ENCODE data around the gene CD84. TPM values are rescaled to one million over a fixed set of nuclear protein-coding genes. Genes with fewer than 3 reads are reported as not detected.
"Not testable (repeated sequence)": the region's sequence is repeated elsewhere in the genome, so short reads cannot be mapped to it uniquely, and the experiment has no call there.

Gene CD84
- total RNA-seq, 1 experiment from 2014 or later: not detected

GRCh38 chr1:160517519-160517918 is 61.8 kb downstream of the CD84 start:
- not testable (repeated sequence) for DNase-seq (ENCODE audit: low read depth)

GRCh38 chr1:160515908-160516307 is 63.4 kb downstream of the CD84 start:
- DNase-seq (ENCODE audit: low read depth): not testable (repeated sequence)

DNA sequence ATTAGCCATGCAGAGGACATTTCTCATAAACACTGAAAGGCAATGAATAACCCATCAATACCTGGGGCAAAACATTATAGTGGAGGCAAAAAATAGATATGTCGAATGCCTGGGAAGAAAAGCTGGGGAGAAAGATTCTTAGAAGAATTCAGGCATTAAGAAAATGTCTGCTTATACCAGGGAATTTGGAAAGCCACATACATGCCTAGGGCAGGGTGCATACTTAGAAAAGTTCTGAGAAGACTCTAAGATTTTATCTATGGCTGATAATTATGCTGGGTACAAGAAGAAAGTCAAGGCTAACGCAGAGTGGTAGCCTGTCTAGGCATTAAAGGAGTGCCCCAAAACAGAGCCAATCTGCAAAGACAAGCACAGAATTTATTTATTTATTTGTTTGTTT is 74.6 kb downstream of the CD84 start:
- no peak for DNase-seq (ENCODE audit: low read depth)

DNA sequence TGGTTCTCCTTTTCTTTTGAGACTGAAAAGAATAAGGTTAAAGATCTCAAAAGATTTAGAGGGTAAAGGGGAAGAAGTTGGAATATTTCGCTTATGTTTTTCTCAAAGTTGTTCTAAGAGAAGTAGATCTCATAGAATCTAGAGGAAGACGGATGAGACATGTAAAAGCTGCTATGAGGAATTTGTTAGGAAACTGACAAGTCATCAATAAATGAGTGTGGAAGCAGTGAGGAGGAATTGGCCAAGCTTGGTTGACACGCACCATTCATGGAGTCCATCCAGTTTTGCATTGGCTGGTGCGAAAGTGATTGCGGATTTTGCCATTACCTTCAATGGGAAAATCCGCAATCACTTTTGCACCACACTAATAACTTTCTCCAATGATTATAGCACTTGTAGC is 76.2 kb downstream of the CD84 start:
- no peak for DNase-seq (ENCODE audit: low read depth)

DNA sequence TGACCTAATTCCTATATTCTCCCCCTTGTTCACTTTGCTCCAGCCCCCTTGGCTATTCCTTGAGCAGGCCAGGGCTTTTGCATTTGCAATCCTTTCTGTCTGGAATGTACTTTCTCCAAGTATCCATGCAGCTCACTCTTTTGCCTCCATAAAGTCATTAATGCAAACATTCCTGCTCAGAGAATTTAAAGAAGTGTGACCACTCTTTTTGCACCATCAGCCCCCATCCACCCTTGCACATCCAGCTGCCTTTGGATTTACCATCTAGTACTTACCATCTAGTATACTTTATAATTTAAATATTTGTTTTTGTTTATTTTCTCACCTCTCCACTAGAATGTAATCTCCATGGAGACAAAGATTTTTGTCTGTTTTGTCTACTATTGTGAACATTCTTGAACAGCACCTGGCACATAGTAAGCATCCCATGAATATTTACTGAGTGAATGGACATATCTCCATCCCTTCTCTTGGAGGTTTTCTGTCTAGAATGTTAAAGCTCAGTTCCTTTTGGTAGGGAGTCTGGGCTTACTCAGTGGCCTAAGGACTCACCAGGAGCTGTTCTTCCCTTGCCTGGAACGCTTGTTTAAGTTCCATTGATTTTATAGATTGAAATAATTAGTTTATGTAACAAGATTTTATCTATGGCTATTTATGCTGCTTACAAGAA is 78.8 kb downstream of the CD84 start:
- DNase-seq (ENCODE audit: low read depth): no peak

- no peak for DNase-seq (ENCODE audit: low read depth)
These were observed 79.7 kb downstream of the CD84 start for GRCh38 chr1:160499631-160500030.

DNA sequence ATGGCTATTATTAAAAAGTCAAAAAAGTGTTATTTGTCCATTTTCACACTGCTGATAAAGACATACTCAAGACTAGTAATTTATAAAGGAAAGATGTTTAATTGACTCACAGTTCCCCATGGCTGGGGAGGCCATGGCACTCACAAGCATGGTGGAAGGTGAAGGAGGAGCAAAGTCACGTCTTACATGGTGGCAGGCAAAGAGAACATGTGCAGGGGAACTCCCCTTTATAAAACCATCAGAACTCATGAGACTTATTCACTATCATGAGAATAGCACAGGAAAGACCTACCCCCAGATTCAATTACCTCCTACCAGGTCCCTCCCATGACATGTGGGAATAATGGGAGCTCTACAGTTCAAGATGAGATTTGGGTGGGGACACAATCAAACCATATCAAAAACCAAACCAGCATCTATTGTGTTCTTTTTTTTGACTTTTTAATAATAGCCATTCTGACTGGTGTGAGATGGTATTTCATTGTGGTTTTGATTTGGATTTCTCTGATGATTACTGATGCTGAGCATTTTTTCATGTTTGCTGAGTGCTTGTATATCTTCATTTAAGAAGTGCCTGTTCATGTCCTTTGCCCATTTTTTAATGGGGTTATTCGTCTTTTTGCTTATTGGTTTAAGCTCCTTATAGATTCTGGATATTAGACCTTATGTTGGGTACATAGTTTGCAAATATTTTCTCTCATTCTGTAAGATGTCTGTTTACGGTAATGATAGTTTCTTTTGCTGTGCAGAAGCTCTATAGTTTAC is 80.8 kb downstream of the CD84 start:
- not testable (repeated sequence) for DNase-seq (ENCODE audit: low read depth)

DNA sequence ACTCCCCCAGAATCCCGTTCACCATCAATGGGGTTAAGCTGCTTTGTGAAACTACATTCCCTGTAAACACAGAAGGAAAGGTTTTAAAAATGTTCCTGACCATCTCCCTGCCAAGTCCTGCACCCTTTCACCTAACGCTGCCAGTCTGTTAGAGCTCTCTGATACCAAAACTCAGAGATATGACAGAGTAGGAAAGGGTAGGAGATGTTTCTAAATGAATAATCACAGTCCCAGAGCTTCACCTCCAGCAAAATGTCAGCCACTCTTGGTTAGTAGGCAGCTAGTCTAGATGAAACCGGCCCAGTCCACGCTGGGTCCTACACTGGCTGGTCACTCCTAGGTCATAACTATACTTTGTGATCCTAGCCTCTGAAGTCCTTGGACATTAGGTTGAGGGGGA is 83.0 kb downstream of the CD84 start:
- DNase-seq (ENCODE audit: low read depth): no peak

DNA sequence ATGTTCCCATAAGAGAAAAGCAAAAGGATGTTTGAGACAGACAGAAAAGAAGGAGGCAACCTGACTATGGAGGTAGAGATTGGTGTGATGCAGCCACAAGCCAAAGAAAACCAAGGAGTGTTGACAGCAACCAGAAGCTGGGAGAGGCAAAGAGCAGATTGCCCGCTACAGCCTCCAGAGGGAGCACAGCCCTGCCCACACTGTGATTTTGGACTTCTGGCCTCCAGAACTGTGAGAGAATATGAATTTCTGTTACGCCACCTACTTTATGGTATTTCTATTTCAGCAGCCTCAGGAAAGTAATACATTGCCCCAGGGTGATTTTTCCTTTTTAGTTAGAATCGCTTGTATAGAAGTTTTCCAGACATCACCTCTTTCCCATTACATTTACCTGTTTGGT is 84.7 kb downstream of the CD84 start:
- no peak for DNase-seq (ENCODE audit: low read depth)

DNA sequence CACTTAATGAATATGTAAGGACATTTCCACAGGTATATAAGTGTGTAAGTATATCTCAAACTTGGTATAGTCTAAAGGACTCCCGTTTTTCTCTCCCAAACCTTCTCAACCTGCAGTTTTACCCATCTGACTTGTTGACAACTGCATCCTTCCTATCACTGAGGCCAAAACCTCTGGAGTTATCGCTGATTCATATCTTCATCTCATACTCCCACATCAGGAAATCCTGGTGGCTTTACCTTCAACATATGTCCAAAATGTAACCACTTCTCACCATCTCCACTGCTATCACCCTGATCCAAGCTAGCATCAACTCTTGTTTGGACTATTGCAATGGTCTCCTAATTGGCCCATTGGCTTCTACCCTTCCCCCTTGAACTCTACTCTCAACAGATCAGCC is 86.7 kb downstream of the CD84 start:
- DNase-seq (ENCODE audit: low read depth): no peak

- DNase-seq (ENCODE audit: low read depth): no peak
These were observed 87.3 kb downstream of the CD84 start for GRCh38 chr1:160491981-160492380.

Other genes starting within 250 kb of the CD84 start
- gene COPA, start 236.2 kb downstream of the CD84 start, total RNA-seq (2014; rRNA removed; shearing (Covaris generic)): 127 and 140 TPM in 2 replicates
- 65.6 and 88.6 TPM in 2 replicates for gene NCSTN, start 236.1 kb downstream of the CD84 start, total RNA-seq (2014; rRNA removed; shearing (Covaris generic))
- gene NHLH1, start 212.4 kb downstream of the CD84 start, total RNA-seq (2014; rRNA removed; shearing (Covaris generic)): not detected in 2 replicates
- 0.10 and 0.12 TPM in 2 replicates for gene VANGL2, start 178.9 kb downstream of the CD84 start, total RNA-seq (2014; rRNA removed; shearing (Covaris generic))
- gene SLAMF6, start 56.2 kb downstream of the CD84 start, total RNA-seq (2014; rRNA removed; shearing (Covaris generic)): not detected in 2 replicates
- 0.12 TPM in 1 of 2 replicates, not detected in the other for gene SLAMF1, start 67.5 kb upstream of the CD84 start, total RNA-seq (2014; rRNA removed; shearing (Covaris generic))
- gene CD48, start 132.3 kb upstream of the CD84 start, total RNA-seq (2014; rRNA removed; shearing (Covaris generic)): not detected in 2 replicates
- not detected in 2 replicates for gene SLAMF7, start 159.8 kb upstream of the CD84 start, total RNA-seq (2014; rRNA removed; shearing (Covaris generic))
- gene LY9, start 216.7 kb upstream of the CD84 start, total RNA-seq (2014; rRNA removed; shearing (Covaris generic)): not detected in 2 replicates